ENCODE data around the gene CDH4. TPM values are rescaled to one million over a fixed set of nuclear protein-coding genes. Genes with fewer than 3 reads are reported as not detected.

Gene CDH4
- total RNA-seq, 2 experiments from 2014 or later = 0.06 to 0.08 TPM

DNA sequence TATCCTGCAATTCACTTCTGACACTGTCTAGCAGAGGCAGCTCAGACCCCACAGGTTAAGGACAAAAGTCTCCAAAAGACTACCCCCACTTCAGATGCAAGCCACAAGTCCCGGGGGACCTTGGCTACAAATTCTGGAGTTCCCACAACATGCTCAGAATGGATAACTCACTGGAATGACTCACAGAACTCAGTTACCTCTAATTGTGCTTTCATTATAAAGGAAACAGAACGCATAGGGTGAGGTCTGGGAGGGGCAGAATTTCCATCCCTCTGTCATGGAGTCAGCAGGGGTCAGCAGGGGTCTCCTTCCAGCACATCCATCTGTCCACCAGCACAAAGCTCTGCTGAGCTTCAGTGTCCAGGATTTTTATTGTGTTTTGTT lies 184.2 kb downstream of the CDH4 start:
- no peaks in the 10 kb centered on the region for H3K9me3 Mint-ChIP-seq
- peaks cover 31% of the 10 kb centered on the region for H3K27me3 Mint-ChIP-seq
- no peaks in the 10 kb centered on the region for H3K4me1 Mint-ChIP-seq
- no peak overlapping the region for H3K27ac Mint-ChIP-seq
- no peaks in the 10 kb centered on the region for H3K36me3 Mint-ChIP-seq
- H3K4me3 Mint-ChIP-seq = no peak overlapping the region
- DNase-seq = no peak

DNA sequence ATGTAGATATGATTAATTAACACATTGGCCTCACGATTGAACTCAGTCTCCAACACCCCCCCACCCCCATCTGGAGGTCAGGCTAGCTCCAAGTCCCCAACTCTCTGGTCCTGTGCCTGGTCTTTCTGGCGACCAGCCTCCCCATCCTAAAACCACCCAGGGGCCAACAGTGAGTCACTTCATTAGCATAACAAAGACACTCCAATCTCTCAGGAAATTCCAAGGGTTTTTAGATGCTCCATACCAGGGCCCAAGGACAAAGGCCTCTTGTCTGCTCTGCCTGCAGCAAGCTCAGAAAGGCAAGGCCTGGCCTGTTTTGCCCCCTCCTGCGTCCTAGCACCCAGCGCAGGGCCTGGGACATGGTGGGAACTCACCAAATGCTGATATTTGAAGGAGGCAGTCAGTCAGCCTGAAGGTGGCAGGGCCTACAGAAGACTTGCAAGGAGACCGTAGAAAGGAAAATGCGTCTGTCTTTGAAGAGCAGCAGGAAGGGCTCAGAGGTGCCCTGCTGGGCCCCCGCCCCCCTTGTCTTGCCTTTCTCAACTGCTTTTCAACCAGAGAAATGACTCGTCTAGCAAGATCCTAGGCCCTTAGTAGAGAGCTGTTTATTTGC lies 184.7 kb downstream of the CDH4 start:
- H3K36me3 Mint-ChIP-seq = no peaks in the 10 kb centered on the region
- no peak overlapping the region for H3K4me3 Mint-ChIP-seq
- no peaks in the 10 kb centered on the region for H3K4me1 Mint-ChIP-seq
- H3K27ac Mint-ChIP-seq = peak overlapping the region; percentile 26
- peaks cover 31% of the 10 kb centered on the region for H3K27me3 Mint-ChIP-seq
- no peaks in the 10 kb centered on the region for H3K9me3 Mint-ChIP-seq
- DNase-seq = no peak

GRCh38 chr20:61437280-61438206 lies 185.5 kb downstream of the CDH4 start:
- H3K9me3 Mint-ChIP-seq = no peaks in the 10 kb centered on the region
- no peaks in the 10 kb centered on the region for H3K4me1 Mint-ChIP-seq
- H3K36me3 Mint-ChIP-seq = no peaks in the 10 kb centered on the region
- no peak overlapping the region for H3K27ac Mint-ChIP-seq
- H3K4me3 Mint-ChIP-seq = no peak overlapping the region
- H3K27me3 Mint-ChIP-seq = peaks cover 31% of the 10 kb centered on the region
- DNase-seq = no peak

DNA sequence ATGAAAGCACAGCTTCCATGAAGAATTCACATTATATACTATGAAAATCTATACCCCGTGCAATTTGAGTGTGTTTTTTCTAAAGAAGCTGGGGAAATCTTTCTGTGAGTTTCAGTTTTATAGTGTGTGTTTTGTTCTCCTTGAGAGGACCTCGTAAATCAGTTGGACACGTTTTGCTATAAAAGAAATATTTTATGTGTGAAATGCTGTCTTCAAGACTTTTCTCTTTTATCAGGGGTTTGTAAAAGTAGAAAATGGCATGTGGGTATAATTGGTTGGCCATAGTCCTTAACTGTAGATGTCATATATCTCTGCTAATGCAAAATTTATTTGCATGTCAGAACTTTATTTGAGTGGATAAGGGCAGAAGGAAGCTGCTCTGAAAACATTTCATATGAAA lies 186.2 kb downstream of the CDH4 start:
- peaks cover 26% of the 10 kb centered on the region for H3K27me3 Mint-ChIP-seq
- H3K9me3 Mint-ChIP-seq = no peaks in the 10 kb centered on the region
- no peak overlapping the region for H3K27ac Mint-ChIP-seq
- no peak overlapping the region for H3K4me3 Mint-ChIP-seq
- H3K36me3 Mint-ChIP-seq = no peaks in the 10 kb centered on the region
- no peak for DNase-seq
- H3K4me1 Mint-ChIP-seq = no peaks in the 10 kb centered on the region

GRCh38 chr20:61439251-61439650 lies 187.2 kb downstream of the CDH4 start:
- Mint-ChIP-seq H3K36me3 (no peaks in the 10 kb centered on the region), H3K9me3 (no peaks in the 10 kb centered on the region), H3K27me3 (peaks cover 18% of the 10 kb centered on the region), H3K4me1 (no peaks in the 10 kb centered on the region), H3K27ac (no peak overlapping the region), H3K4me3 (no peak overlapping the region)
- no peak for DNase-seq

DNA sequence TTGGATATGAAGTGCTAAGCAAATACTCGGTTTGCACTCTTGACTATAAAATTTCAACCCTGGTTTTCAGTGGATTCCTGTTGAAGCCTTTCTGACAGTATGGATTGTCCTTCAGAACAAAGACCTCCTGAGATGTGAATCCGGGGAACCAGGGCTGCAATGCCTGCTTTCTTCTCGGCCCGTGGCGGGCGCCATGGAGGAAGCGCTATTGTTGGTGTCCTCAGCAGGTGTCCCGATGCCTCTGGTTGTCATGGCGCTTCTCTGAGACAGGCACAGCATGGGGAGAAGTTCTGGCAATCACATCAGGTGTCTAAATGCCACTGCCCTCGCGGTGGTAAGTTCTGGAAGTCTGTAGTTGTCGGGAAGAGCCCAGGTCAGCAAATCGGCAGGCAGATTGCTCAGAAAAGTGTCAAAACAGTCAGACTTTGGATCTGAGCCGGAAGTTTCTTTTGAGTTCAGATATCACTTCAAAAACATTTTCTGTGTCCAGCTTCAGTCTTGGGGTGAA lies 188.5 kb downstream of the CDH4 start:
- Mint-ChIP-seq H3K4me1 (no peaks in the 10 kb centered on the region), H3K27ac (no peak overlapping the region), H3K27me3 (peaks cover 17% of the 10 kb centered on the region), H3K4me3 (no peak overlapping the region), H3K9me3 (no peaks in the 10 kb centered on the region), H3K36me3 (no peaks in the 10 kb centered on the region)
- DNase-seq = no peak

- Mint-ChIP-seq H3K27ac (no peak overlapping the region), H3K9me3 (no peaks in the 10 kb centered on the region), H3K4me3 (no peak overlapping the region), H3K27me3 (peaks cover 9% of the 10 kb centered on the region), H3K36me3 (no peaks in the 10 kb centered on the region), H3K4me1 (no peaks in the 10 kb centered on the region)
- DNase-seq = no peak
Observed at GRCh38 chr20:61441537-61441936, 189.5 kb downstream of the CDH4 start.

GRCh38 chr20:61442075-61442670 lies 190.1 kb downstream of the CDH4 start:
- no peak for DNase-seq
- Mint-ChIP-seq H3K36me3 (no peaks in the 10 kb centered on the region), H3K9me3 (no peaks in the 10 kb centered on the region), H3K27me3 (peaks cover 4% of the 10 kb centered on the region), H3K27ac (no peak overlapping the region), H3K4me1 (no peaks in the 10 kb centered on the region), H3K4me3 (no peak overlapping the region)

DNA sequence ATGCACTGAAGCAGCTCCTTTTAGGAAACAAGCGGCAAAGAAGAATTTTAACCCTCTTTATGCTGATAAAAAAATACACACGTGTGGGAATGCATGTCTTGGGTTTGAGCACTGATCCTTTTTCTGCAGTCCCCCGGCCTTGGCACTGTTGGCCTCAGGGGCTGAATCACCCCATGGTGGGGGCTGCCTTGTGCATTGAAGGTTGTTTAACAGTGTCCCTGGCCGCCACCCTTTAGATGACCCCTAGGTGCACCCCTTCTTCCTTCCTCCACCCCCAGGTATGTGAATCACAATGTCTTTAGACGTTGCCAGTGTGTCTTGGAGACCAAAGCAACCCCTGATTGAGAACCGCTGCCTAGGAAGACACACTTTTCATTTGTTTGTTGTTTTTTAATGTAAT lies 190.7 kb downstream of the CDH4 start:
- Mint-ChIP-seq H3K27me3 (peaks cover 3% of the 10 kb centered on the region), H3K4me3 (no peak overlapping the region), H3K36me3 (no peaks in the 10 kb centered on the region), H3K4me1 (no peaks in the 10 kb centered on the region), H3K9me3 (no peaks in the 10 kb centered on the region), H3K27ac (no peak overlapping the region)
- no peak for DNase-seq

- Mint-ChIP-seq H3K9me3 (no peaks in the 10 kb centered on the region), H3K4me1 (no peaks in the 10 kb centered on the region), H3K4me3 (no peak overlapping the region), H3K27me3 (no peaks in the 10 kb centered on the region), H3K36me3 (no peaks in the 10 kb centered on the region), H3K27ac (no peak overlapping the region)
- no peak for DNase-seq
Observed at GRCh38 chr20:61443443-61444126, 191.5 kb downstream of the CDH4 start.

- Mint-ChIP-seq H3K9me3 (peaks cover 1% of the 10 kb centered on the region), H3K27me3 (peaks cover 7% of the 10 kb centered on the region), H3K36me3 (no peaks in the 10 kb centered on the region), H3K4me1 (no peaks in the 10 kb centered on the region), H3K27ac (no peak overlapping the region), H3K4me3 (no peak overlapping the region)
- DNase-seq = no peak
Observed at GRCh38 chr20:61444637-61445036, 192.6 kb downstream of the CDH4 start.

DNA sequence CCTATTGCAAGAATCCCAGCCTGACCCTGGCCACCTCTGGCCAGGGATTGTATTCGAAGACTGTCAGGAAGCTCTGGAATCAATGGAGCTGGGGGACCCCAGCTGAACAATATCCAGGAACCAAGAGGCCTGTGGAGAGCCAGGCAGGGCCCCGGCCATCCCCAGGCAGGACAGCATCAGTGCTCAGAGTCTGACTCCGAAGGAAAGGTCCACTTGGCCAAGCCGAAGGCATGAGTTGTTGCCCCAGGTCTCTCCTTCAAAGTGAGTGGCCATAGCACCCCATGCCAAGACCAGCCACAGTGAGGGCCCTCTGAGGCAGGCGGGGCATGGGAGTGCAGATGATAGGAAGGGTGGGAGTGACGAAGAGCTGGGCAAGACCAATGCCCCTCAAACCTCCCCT lies 193.1 kb downstream of the CDH4 start:
- no peaks in the 10 kb centered on the region for H3K36me3 Mint-ChIP-seq
- H3K27ac Mint-ChIP-seq = no peak overlapping the region
- DNase-seq = no peak
- H3K4me1 Mint-ChIP-seq = no peaks in the 10 kb centered on the region
- H3K4me3 Mint-ChIP-seq = no peak overlapping the region
- peaks cover 7% of the 10 kb centered on the region for H3K27me3 Mint-ChIP-seq
- peaks cover 1% of the 10 kb centered on the region for H3K9me3 Mint-ChIP-seq

GRCh38 chr20:61445741-61446140 lies 193.7 kb downstream of the CDH4 start:
- peaks cover 1% of the 10 kb centered on the region for H3K9me3 Mint-ChIP-seq
- no peak overlapping the region for H3K4me3 Mint-ChIP-seq
- DNase-seq = no peak
- no peaks in the 10 kb centered on the region for H3K4me1 Mint-ChIP-seq
- no peak overlapping the region for H3K27ac Mint-ChIP-seq
- peaks cover 7% of the 10 kb centered on the region for H3K27me3 Mint-ChIP-seq
- H3K36me3 Mint-ChIP-seq = no peaks in the 10 kb centered on the region

GRCh38 chr20:61447952-61448351 lies 195.9 kb downstream of the CDH4 start:
- Mint-ChIP-seq H3K4me1 (no peaks in the 10 kb centered on the region), H3K27me3 (peaks cover 7% of the 10 kb centered on the region), H3K27ac (no peak overlapping the region), H3K9me3 (peaks cover 1% of the 10 kb centered on the region), H3K4me3 (no peak overlapping the region), H3K36me3 (no peaks in the 10 kb centered on the region)
- DNase-seq = no peak

DNA sequence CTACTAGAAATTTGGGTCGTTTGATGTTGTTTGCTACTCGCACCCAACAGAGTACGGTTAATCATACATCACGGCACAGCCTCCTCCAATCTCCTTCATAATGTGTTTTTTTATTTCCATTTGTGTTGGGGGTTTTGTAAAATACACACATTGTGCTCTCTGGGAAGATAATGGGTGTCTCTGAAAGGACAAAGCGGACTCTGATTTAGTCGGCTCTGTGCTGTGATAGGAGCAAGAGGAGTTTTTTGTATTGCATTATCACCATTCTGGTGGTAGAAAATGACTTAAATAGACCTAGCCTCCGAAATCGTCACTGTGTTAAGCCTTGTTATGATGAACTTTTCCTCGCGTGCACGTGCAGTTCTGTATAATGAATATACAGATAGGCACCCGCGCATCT lies 196.3 kb downstream of the CDH4 start:
- Mint-ChIP-seq H3K4me3 (no peak overlapping the region), H3K9me3 (peaks cover 1% of the 10 kb centered on the region), H3K36me3 (no peaks in the 10 kb centered on the region), H3K4me1 (no peaks in the 10 kb centered on the region), H3K27me3 (peaks cover 7% of the 10 kb centered on the region), H3K27ac (no peak overlapping the region)
- DNase-seq = no peak

Measured in activated naive CD8-positive, alpha-beta T cell treated with anti-CD3 and anti-CD28 coated beads for 36 hours (primary cell).